GM12878 (cell line): ENCODE results near the gene RASGRP3. TPM values are rescaled to one million over a fixed set of nuclear protein-coding genes. Genes with fewer than 3 reads are reported as not detected.
A peak's percentile ranks its signal among the peaks of the same experiment; 100 is the strongest.

ENCODE experiments used
- ATAC-seq: fragments of 200-7000 bp; cut with Tn5 transposase; 3 replicates; pipeline ENCODE4 v1.9.1; 2020; ENCODE audit warnings: mild to moderate bottlenecking, moderate library complexity
- BruUV-seq: library from RNA; stranded (reverse); fragments of 400-500 nt; replicated peaks from 2 replicates; lab custom pipeline; 2021; lab: Mats Ljungman, UMichigan
- CTCF ChIA-PET: fragments of 300-600 bp; sonication (Branson Sonifier 250); formaldehyde crosslinking; extraction: SDS; loops from one replicate; lab custom pipeline; 2021; ENCODE audit warnings: inconsistent platforms; lab: Yijun Ruan, JAX
- POLR2A ChIA-PET: fragments of 350-600 bp; formaldehyde crosslinking; extraction: SDS; loops from one replicate; lab custom pipeline; 2021; ENCODE audit warnings: inconsistent platforms; lab: Charles Lee
- RAD21 ChIA-PET: fragments of 300-600 bp; sonication (Branson Sonifier 250); formaldehyde crosslinking; loops from one replicate; lab custom pipeline; 2023; ENCODE audit warnings: antibody characterized with exemption; ENCODE audit not compliant: unreplicated experiment; lab: Charles Lee
- SMC1A ChIA-PET: fragments of 300-600 bp; sonication (Branson Sonifier 250); formaldehyde crosslinking; loops from one replicate; lab custom pipeline; 2023; ENCODE audit not compliant: unreplicated experiment, uncharacterized antibody; lab: Charles Lee
- DNase-seq: peaks from one replicate; pipeline ENCODE4 v3.0.0-alpha.2; 2011; ENCODE audit warnings: low read depth, low spot score
- FAIRE-seq: peaks from 3 replicates; lab custom pipeline; 2011; peaks lifted over from hg19 to GRCh38; lab: Jason Lieb, UNC
- H2AFZ ChIP-seq: 2 replicates; pipeline ENCODE4 v1.6.0; 2011; ENCODE audit warnings: low read depth, low read length, control low read depth; ENCODE audit not compliant: control insufficient read depth
- H3K27ac ChIP-seq: 2 replicates; pipeline ENCODE4 v1.5.1; 2011; ENCODE audit warnings: control low read depth; ENCODE audit not compliant: control insufficient read depth, insufficient read depth
- H3K27me3 ChIP-seq, 2 experiments: replicated peaks in 1 of 2; 2 replicates each; pipeline versions ENCODE4 v1.6.0 to v1.6.1; 2011; ENCODE audit warnings: low read length in 1 of 2; ENCODE audit not compliant: control insufficient read depth in 2 of 2, insufficient read depth in 2 of 2
- H3K36me3 ChIP-seq, 2 experiments: 2 replicates each; pipeline ENCODE4 v1.5.1; 2011; ENCODE audit warnings: low read length in 1 of 2; ENCODE audit not compliant: control insufficient read depth in 2 of 2, insufficient read depth in 2 of 2
- H3K4me1 ChIP-seq: 2 replicates; pipeline ENCODE4 v1.6.1; 2011; ENCODE audit warnings: mild to moderate bottlenecking, low read length, moderate library complexity, mixed read lengths; ENCODE audit not compliant: control insufficient read depth, insufficient read depth
- H3K4me2 ChIP-seq: 2 replicates; pipeline ENCODE4 v1.6.0; 2011; ENCODE audit warnings: control low read depth; ENCODE audit not compliant: control insufficient read depth, insufficient read depth
- H3K4me3 ChIP-seq: fragments of 200-600 bp; sonication (generic); 2 replicates; pipeline ENCODE4 v1.5.1; 2016
- H3K79me2 ChIP-seq: 2 replicates; pipeline ENCODE4 v1.6.0; 2011; ENCODE audit warnings: low read length; ENCODE audit not compliant: control insufficient read depth, insufficient read depth
- H3K9ac ChIP-seq: 2 replicates; pipeline ENCODE4 v1.8.0; 2011; ENCODE audit warnings: low read length, control low read depth, mixed read lengths; ENCODE audit not compliant: control insufficient read depth, insufficient read depth
- H3K9me3 ChIP-seq: replicated peaks from 3 replicates; pipeline ENCODE4 v1.5.1; 2011; ENCODE audit warnings: mild to moderate bottlenecking, low read length; ENCODE audit not compliant: control insufficient read depth, insufficient read depth
- H4K20me1 ChIP-seq: 2 replicates; pipeline ENCODE4 v1.6.0; 2011; ENCODE audit not compliant: control insufficient read depth, insufficient read depth
- E2F8 ChIP-seq: fragments of 450-650 bp; IDR thresholded peaks from 2 replicates; pipeline ENCODE4 v1.6.1; 2018; ENCODE audit warnings: mild to moderate bottlenecking, low read depth, moderate library complexity; ENCODE audit not compliant: partially characterized antibody
- IRF5 ChIP-seq: fragments of 450-650 bp; IDR thresholded peaks from 2 replicates; pipeline ENCODE4 v1.6.1; 2017; ENCODE audit warnings: borderline replicate concordance
- SIN3A ChIP-seq: IDR thresholded peaks from 2 replicates; pipeline ENCODE4 v1.6.1; 2012; ENCODE audit warnings: low read depth, low read length, improper control_type of control experiment
- SPI1 ChIP-seq: IDR thresholded peaks from 2 replicates; pipeline ENCODE4 v1.6.1; 2011; ENCODE audit warnings: low read depth, mild to moderate bottlenecking, low read length, moderate library complexity, borderline replicate concordance; ENCODE audit not compliant: insufficient read depth
- SREBF1 ChIP-seq: IDR thresholded peaks from 2 replicates; pipeline ENCODE4 v1.6.1; 2012; ENCODE audit warnings: mild to moderate bottlenecking, low read length
- TARDBP ChIP-seq: IDR thresholded peaks from 2 replicates; pipeline ENCODE4 v1.6.1; 2016; ENCODE audit warnings: borderline replicate concordance
- WGBS: methylation state at CpG from one replicate; pipeline ENCODE4 v1.1.6; 2016; ENCODE audit warnings: low lambda C conversion rate; ENCODE audit not compliant: insufficient replicate concordance, insufficient coverage; ENCODE audit errors: missing lambda C conversion rate; 5-methylcytosine and 5-hydroxymethylcytosine counted together
- in situ Hi-C: fragments of 300-500 bp; cut with MboI; formaldehyde crosslinking; loops from 9 replicates; pipeline ENCODE4 v1.14.3; 2018; ENCODE audit warnings: mixed read lengths
- intact Hi-C: fragments of 100-400 bp; cut with micrococcal nuclease; formaldehyde crosslinking; loops from one replicate; pipeline ENCODE4 v1.14.2; 2022; ENCODE audit not compliant: unreplicated experiment
- polyA plus RNA-seq, 11 experiments: library from polyadenylated mRNA; depleted of rRNA in 4 of 11; unstranded in 6 of 11; stranded (reverse) in 5 of 11; fragments of >200 nt; fragmentation: Nextera tagmentation in 4 of 11; fragmentation: Illumina TruSeq in 1 of 11; extraction: Ambion mirVana in 4 of 11; extraction: Trizol in 1 of 11; gene quantifications; 1 replicate in 1 of 11; 2 replicates in 10 of 11; pipeline versions ENCODE4 v1.2.1 to v1.2.3, GENCODE V29; 2011 to 2016; ENCODE audit warnings: inconsistent platforms in 2 of 11, missing spikeins in 2 of 11, low read depth in 1 of 11
- total RNA-seq, 4 experiments: library from RNA; depleted of rRNA in 3 of 4; stranded (reverse); fragments of >200 nt in 3 of 4; fragmentation: Illumina TruSeq in 1 of 4; extraction: Trizol in 1 of 4; gene quantifications; 2 replicates each; pipeline versions ENCODE4 v1.2.1 to v1.2.3, GENCODE V29; 2013 to 2021

The RASGRP3 gene
- total and polyA plus RNA-seq, 10 of the 15 experiments (the other 5 are each of a cell fraction or from before 2014, with no cell fraction given) = 31.6 to 106 (median 64.7) TPM

GRCh38 chr2:33502025-33502424 lies 25.6 kb downstream of the RASGRP3 start:
- RAD21 ChIA-PET = interaction anchor here (0.7 kb wide), 1 partner anchor 21 kb away, joined by 3 read pairs; no protein-coding TSS in a partner anchor

More at GRCh38 chr2:33502025-33502424, 25.6 kb downstream of the RASGRP3 start:
- H3K4me2 ChIP-seq = peak overlapping the region; percentile 30; the same call in 1 of the 2 replicates
- H3K9me3 ChIP-seq = no peaks in the 10 kb centered on the region; the same call in 2 of the 3 replicates
- ChIA-PET CTCF (interaction anchor here (1.1 to 1.9 kb wide), 3 partner anchors 26 to 84 kb away, joined by 3 to 9 read pairs (median 3); partner anchors contain the start of gene RASGRP3), POLR2A (interaction anchor here (0.8 kb wide), 1 partner anchor 14 kb away, joined by 3 read pairs; no protein-coding TSS in a partner anchor), SMC1A (interaction anchor here (0.7 to 15.4 kb wide), 8 partner anchors 9 to 81 kb away, joined by 3 to 258 read pairs (median 4); partner anchors contain the start of gene RASGRP3)
- no peaks in the 10 kb centered on the region for H3K27me3 ChIP-seq
- no peak for ATAC-seq
- no peak overlapping the region for H3K9ac ChIP-seq
- in situ Hi-C loops (no loop called here), intact Hi-C loops (no loop called here)
- no peak for TF ChIP-seq SREBF1
- peak; percentile 31; the same call in 1 of the 2 replicates for TF ChIP-seq SPI1
- no peak for TF ChIP-seq E2F8
- no peak for TF ChIP-seq SIN3A
- no peak for TF ChIP-seq TARDBP
- no peak for TF ChIP-seq IRF5
- H3K4me1 ChIP-seq = peaks cover 44% of the 10 kb centered on the region
- peaks cover 89% of the 10 kb centered on the region for H3K79me2 ChIP-seq
- H3K36me3 ChIP-seq = peaks cover 0 to 14% of the 10 kb centered on the region in 2 experiments; a peak in 1 of 4 replicates
- BruUV-seq = no TSS peak
- H3K27ac ChIP-seq = peak overlapping the region; percentile 58
- no peak overlapping the region for H3K4me3 ChIP-seq
- no peak for DNase-seq
- no peak for FAIRE-seq
- H2AFZ ChIP-seq = no peak overlapping the region
- 0% methylated on average over 2 of the region's 2 CpGs for WGBS
- H4K20me1 ChIP-seq = no peaks in the 10 kb centered on the region
